COLO668 (cell line): ENCODE data around the gene CCDC152.
"Not testable (repeated sequence)": the region's sequence is repeated elsewhere in the genome, so short reads cannot be mapped to it uniquely, and the experiment has no call there.

ENCODE experiments used
- DNase-seq: peaks from one replicate; lab custom pipeline; 2025; ENCODE audit not compliant: unreplicated experiment; lab: John Stamatoyannopoulos, UW

Gene CCDC152, protein sequence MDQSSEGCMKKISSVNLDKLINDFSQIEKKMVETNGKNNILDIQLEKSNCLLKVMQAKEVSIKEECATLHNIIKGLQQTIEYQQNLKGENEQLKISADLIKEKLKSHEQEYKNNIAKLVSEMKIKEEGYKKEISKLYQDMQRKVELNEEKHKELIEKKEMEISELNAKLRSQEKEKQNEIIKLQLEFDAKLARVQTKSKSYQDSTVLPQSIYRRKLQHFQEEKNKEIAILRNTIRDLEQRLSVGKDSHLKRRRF

DNA sequence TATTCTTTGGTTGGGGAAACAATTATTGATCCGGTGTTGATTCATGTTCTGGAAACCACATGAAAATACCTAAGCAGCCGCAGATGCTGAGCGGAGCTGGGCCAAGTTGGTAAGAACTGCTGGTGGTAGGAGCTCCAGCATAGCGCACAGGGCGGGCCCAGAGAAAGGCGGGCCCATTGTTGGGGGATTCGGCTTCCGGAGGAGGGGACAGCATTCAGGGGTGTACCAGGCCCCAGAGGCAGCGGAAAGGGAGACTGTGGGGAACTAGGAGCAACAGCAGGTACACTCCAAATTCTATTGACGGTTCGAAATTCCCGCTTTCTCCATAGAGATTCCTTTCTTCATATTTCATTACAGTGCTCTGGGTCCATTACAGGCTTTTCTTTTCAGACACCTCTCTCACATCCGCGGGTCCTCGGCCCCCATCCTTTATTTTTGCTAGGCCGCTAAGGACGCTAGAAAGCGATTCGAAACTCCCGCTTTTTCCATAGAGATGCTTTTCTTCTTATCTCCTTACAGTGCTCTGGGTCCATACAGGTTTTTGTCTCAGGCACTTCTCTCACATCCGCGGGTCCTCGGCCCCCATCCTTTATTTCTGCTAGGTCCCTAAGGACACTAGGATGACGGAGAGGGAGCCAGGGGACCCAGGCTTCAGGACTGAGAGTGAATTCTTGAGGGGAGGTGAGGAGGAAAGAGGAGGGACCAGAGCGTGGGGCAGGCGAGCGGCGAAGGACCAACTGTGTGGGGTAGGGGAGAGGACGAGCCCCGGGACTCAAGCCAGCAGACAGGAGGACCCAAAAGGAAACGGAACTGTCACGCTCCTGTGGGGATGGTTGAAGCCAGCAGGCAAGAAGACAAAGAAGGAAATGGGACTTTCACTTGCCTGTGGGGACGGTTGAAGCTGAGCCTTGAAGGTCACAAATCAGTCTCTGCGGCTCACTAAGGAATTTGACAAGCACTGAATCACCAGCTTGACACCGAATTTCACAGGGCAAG lies at the start of gene CCDC152:
TSS of gene CCDC152 (plus strand) at position 213 of the 996 bp plus-strand sequence. CDS start 2,304 bp downstream, outside the sequence.
- no peak for DNase-seq

DNA sequence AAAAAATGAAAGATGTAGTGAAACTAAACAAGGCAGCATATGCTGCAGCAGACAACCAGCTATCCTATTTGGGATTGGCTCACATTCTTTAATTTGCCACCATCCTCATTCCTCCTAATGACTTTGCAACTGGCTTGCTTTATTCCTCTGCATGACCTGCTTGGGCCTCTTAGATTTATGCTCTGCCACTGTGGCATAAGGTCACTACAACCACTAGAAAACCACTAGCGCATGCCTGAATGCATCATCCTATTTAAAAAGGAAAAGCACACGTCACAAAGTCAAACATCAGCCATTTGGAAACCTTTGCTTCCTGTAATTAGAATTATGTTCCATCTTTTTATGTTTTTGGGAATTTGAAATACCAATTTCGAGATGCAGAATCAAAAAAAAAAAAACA lies 40.8 kb upstream of the CCDC152 start:
- DNase-seq: no peak

- no peak for DNase-seq
These were observed 38.0 kb upstream of the CCDC152 start for GRCh38 chr5:42718591-42718990.

- DNase-seq: no peak
These were observed 37.6 kb upstream of the CCDC152 start for GRCh38 chr5:42719034-42719433.

DNA sequence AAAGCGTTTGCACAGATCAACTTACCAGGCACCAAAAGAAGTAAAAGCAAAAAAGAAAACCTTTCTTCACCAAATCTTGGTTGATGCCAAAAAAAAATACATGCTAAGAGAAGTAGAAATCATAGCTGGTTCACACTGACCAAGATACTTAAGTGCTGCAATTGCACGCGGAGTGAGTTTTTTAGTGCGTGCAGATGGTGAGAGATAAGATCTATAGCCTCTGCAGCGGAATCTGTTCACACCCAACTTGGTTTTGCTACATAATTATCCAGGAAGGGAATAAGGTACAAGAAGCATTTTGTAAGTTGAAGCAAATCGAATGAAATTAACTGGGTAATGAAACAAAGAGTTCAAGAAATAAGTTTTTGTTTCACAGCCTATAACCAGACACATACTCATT lies 36.4 kb upstream of the CCDC152 start:
- no peak for DNase-seq

DNA sequence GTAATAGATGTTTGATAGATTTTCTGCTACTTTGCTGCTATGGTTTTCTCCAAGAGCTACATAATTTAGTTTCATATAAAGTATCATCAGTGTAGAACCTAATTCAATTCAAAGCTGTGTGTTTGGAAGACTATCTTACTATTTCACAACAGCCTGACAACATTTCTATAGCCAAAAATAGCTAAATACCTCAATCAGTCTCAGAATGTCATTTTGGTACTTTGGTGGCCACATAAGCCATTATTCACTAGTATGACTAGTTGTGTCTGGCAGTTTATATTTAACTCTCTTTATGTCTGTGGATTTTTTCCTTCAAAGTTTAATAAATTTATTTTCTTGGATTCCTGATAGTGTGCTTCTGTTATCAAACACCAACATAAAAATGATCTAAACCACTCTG lies 35.1 kb upstream of the CCDC152 start:
- DNase-seq: no peak

DNA sequence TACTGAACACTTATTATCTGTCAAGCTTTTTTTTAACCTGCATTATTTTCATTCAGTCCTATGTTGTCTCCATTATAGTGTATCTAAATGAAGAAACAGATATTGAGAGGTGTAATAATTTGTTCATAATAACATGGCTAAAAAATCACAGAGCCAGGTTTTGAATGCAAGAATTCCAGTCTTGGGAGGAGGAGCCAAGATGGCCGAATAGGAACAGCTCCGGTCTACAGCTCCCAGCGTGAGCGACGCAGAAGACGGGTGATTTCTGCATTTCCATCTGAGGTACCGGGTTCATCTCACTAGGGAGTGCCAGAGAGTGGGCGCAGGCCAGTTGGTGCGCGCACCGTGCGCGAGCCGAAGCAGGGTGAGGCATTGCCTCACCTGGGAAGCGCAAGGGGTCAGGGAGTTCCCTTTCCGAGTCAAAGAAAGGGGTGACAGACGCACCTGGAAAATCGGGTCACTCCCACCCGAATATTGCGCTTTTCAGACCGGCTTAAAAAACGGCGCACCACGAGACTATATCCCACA lies 22.0 kb upstream of the CCDC152 start:
- not testable (repeated sequence) for DNase-seq

GRCh38 chr5:42740920-42741319 lies 15.7 kb upstream of the CCDC152 start:
- DNase-seq: no peak

GRCh38 chr5:42745426-42745825 lies 11.2 kb upstream of the CCDC152 start:
- DNase-seq: no peak

- DNase-seq: no peak
These were observed 10.8 kb upstream of the CCDC152 start for GRCh38 chr5:42745856-42746255.

GRCh38 chr5:42749020-42749419 lies 7.6 kb upstream of the CCDC152 start:
- no peak for DNase-seq

DNA sequence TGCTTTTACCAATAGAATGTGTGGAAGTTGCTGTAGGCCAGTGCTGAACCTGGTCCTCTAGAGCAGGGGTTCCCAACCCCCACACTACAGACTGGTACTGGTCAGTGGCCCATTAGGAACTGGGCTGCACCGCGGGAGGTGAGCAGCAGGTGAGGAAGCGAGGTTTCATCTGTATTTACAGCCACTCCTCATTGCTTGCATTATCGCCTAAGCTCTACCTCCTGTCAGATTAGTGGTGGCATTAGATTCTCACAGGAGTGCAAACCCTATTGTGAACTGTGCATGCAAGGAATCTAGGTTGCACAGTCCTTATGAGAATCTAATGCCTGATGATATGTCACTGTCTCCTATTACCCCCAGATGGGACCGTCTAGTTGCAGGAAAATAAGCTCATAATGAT lies 6.1 kb upstream of the CCDC152 start:
- DNase-seq: no peak

GRCh38 chr5:42751044-42751443 lies 5.6 kb upstream of the CCDC152 start:
- no peak for DNase-seq

DNA sequence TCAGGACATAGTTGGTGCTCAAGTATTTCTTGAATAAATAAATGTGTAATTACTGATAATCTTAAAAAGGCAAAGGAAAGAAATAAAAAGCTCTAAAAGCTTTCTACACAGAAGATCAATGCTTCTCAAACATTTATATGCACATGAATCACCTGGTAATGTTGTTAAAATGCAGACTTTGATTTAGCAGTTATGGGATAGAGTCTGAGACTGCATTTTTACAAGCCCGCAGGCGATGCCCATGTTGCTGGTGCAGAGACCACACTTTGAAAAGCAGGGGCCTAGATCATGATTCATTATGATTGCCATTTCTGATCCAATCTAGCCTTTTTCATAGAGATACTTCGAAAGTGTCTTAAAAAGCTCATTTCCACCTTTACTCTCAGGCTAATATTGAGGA lies 3.5 kb upstream of the CCDC152 start:
- DNase-seq: no peak

- no peak for DNase-seq
These were observed 2.8 kb downstream of the CCDC152 start for GRCh38 chr5:42759456-42759855.

- no peak for DNase-seq
These were observed 3.8 kb downstream of the CCDC152 start for GRCh38 chr5:42760426-42760825.

DNA sequence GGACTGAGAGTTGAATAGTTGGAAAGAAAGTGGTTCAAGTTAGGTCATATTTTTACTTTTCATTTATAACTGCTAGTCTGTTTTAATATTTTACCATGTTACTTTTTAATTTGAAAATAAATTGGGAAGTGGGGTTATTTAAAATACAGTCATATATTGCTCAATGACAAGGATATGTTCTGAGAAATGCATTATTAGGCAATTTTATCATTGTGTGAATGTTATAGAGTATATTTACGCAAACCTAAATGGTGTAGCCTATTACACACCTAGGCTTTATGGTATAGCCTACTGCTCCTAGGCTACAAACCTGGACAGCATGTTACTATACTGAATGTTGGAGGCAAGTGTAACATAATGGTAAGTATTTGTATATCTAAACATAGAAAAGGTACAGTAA lies 5.2 kb downstream of the CCDC152 start:
- DNase-seq: no peak

DNA sequence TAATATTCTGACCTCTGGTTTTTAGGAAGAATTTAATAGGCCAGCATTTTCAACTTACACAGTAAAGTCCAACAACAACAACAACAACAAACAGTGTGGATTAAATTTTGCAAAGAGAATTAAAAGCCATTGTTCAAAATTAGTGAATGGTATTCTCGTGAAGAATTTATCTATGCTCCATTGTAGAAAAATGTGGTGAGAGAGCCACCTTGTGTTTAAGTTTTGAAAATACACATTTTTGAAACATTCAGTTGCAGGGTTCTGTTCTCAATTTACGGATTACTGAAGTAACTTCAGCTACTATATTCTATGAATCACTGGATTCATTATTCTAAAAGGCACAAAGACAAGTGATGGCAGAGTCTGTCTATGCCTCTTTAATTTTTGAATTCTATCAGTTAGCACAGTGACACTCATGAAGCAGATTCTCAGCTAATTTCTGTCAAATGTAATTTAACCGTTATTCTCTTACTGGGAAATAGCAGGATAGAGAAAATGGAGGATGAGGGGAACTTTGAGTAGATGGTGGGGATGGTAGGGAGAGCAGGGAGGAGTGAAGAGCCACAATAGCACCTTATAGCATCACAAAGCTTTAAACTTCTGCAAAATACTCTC lies 11.0 kb downstream of the CCDC152 start:
- no peak for DNase-seq

DNA sequence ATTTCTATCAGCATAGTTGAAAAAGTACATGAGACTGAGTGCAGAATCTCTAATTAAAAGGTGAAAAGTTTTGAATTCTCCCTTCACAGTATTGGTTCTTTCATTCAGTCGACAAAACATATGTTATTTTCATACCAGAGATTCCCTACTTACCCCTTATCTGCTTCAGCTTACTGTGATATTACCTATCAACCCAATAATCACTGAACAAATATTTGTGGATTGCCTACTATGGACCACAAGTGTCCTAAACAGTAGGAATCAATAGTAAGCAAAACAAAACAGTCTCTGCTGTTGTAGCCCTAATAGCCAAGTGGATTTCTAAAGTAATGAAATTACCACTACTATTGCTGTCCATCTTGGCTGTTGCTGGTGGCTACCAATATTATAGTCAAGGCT lies 11.5 kb downstream of the CCDC152 start:
- no peak for DNase-seq

- DNase-seq: no peak
These were observed 13.4 kb downstream of the CCDC152 start for GRCh38 chr5:42770003-42770402.

- no peak for DNase-seq
These were observed 15.8 kb downstream of the CCDC152 start for GRCh38 chr5:42772265-42772993.
